ENCODE data around the gene TEAD2.

- TF ChIP-seq CTCF (IDR thresholded peaks at IDR 0.05; ENCODE audit: low read length), result no peak
- no peak for TF ChIP-seq EZH2 (IDR thresholded peaks at IDR 0.05; ENCODE audit: borderline replicate concordance, low read length)
These were observed 19.9 kb downstream of the TEAD2 start for GRCh38 chr19:49342291-49342721.
